ENCODE results near the gene CHN2. TPM values are rescaled to one million over a fixed set of nuclear protein-coding genes. Genes with fewer than 3 reads are reported as not detected.

Gene CHN2
- total RNA-seq, 2 experiments from 2014 or later, result 1.7 to 1.8 TPM

DNA sequence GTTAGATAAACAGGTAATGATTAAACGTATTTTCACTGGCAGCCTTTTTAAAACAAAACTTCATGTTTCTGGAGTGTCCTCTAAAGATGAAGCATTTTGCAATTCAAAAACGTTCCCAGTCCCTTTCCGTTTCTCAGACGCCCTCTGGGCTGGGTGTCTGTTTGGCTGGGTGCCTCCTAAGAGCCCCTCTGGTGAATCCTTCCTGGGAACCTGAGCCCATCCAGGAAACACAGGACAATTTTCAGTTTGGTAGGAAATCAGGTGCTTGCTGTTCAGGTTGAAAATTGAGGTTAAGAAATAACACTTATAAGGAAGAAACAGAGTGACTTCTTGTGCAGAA, 76.7 kb downstream of the CHN2 start:
- intact Hi-C loops (cut with micrococcal nuclease), result no loop called here
- TF ChIP-seq, protein P1, sequence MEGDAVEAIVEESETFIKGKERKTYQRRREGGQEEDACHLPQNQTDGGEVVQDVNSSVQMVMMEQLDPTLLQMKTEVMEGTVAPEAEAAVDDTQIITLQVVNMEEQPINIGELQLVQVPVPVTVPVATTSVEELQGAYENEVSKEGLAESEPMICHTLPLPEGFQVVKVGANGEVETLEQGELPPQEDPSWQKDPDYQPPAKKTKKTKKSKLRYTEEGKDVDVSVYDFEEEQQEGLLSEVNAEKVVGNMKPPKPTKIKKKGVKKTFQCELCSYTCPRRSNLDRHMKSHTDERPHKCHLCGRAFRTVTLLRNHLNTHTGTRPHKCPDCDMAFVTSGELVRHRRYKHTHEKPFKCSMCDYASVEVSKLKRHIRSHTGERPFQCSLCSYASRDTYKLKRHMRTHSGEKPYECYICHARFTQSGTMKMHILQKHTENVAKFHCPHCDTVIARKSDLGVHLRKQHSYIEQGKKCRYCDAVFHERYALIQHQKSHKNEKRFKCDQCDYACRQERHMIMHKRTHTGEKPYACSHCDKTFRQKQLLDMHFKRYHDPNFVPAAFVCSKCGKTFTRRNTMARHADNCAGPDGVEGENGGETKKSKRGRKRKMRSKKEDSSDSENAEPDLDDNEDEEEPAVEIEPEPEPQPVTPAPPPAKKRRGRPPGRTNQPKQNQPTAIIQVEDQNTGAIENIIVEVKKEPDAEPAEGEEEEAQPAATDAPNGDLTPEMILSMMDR (IDR thresholded peaks at IDR 0.05), result no peak
- peaks cover 4% of the 10 kb centered on the region for H3K27me3 Mint-ChIP-seq
- no peak for ATAC-seq
- DNase-seq, result no peak
- H3K9me3 Mint-ChIP-seq, result no peaks in the 10 kb centered on the region
- H3K36me3 Mint-ChIP-seq (ENCODE audit: low read depth), result no peaks in the 10 kb centered on the region
- H3K4me3 Mint-ChIP-seq, result no peak overlapping the region
- CTCF ChIA-PET, result no interaction called here
- POLR2A ChIA-PET, result no interaction called here
- H3K27ac Mint-ChIP-seq, result no peak overlapping the region
- H3K4me1 Mint-ChIP-seq (ENCODE audit: low read depth), result peaks cover 41% of the 10 kb centered on the region

DNA sequence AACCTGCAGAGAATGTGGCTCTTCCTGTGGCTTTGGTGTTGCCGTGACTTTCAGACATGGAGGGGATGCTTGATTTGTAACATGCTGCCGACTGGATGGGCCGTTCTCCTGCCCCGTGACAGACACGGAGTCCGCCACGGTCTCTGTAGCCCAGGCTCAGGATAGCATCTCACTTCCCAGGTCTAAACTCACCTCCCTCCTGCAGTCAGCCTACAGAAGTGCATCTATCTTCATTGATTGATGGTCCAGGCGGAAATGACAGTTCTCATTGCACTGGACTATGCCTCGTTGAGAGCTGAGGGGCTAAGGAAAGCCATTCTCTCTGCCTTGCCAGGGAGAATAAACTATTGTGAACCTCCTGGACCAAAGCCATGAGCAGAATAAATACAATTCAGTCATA, 77.5 kb downstream of the CHN2 start:
- no peak for DNase-seq
- TF ChIP-seq, protein P1 (IDR thresholded peaks at IDR 0.05), result no peak
- Mint-ChIP-seq H3K36me3 (ENCODE audit: low read depth) (no peaks in the 10 kb centered on the region), H3K27ac (no peak overlapping the region), H3K27me3 (peaks cover 4% of the 10 kb centered on the region), H3K4me3 (no peak overlapping the region), H3K4me1 (ENCODE audit: low read depth) (peaks cover 41% of the 10 kb centered on the region), H3K9me3 (no peaks in the 10 kb centered on the region)
- POLR2A ChIA-PET, result no interaction called here
- intact Hi-C loops (cut with micrococcal nuclease), result no loop called here
- CTCF ChIA-PET, result no interaction called here
- ATAC-seq, result no peak

DNA sequence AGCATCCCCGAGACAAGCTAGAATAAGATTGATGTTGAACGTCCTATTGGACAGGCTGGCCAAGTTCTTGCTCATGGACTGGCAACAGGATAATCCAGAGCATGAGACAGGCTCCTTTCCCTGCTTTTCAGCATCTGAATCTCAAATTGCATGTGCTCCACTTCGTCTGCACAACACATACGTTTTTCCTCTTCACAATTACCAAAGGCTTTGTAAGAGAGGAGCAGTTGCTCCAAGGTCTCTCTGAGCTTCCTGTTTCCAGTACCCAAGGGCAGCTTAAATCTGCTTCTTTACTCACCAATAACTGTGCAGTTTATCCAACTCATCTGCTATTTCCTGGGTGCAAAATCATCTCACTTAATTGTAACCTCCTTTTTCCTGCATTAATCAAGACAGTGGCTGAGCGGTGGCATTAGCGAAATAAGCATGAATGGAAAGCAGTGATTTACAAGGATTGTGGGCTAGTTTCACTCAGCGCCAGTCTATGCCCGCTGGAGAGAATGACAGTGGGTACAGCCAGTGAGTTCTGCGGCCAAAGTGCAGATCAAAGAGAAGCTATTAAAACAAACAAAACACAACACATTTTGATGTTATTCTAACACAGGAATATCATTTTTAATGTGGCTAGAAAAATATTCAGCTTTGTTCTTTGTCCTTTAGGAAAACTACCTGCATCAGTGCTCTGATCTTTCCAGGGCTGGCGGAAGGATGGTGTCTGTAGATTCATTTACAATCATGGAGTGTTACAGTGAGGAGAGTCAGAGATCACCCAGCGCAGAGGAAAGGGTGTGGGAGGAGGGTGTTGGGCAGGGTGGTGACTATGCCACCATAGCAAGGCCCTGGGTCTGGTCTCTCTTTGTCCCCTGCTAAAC, 79.8 kb downstream of the CHN2 start:
- intact Hi-C loops (cut with micrococcal nuclease), result no loop called here
- Mint-ChIP-seq H3K27ac (no peak overlapping the region), H3K36me3 (ENCODE audit: low read depth) (no peaks in the 10 kb centered on the region), H3K27me3 (peaks cover 6% of the 10 kb centered on the region), H3K4me1 (ENCODE audit: low read depth) (peaks cover 38% of the 10 kb centered on the region), H3K4me3 (no peak overlapping the region), H3K9me3 (no peaks in the 10 kb centered on the region)
- TF ChIP-seq, protein P1 (IDR thresholded peaks at IDR 0.05), result no peak
- DNase-seq (no peak), ATAC-seq (no peak)
- ChIA-PET POLR2A (interaction anchor here (0.9 kb wide), 1 partner anchor 21 kb away, joined by 3 read pairs; no protein-coding TSS in a partner anchor), CTCF (interaction anchor here (1.0 kb wide), 1 partner anchor 84 kb away, joined by 3 read pairs; no protein-coding TSS in a partner anchor)

DNA sequence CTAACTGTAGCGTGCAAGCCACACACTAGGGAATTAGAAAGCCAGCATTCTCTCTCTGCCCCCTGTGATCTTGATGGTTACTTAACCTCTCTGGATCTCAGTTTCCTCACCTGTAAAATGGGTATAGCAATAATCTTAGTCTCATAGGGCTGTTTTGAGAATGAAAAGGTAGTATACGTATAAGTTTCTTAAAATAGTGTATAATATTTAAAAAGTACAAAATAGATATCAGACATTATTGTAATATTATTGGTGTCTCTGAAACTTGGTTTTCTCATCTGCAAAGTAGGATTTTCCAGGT, 80.4 kb downstream of the CHN2 start:
- ATAC-seq, result no peak
- Mint-ChIP-seq H3K9me3 (no peaks in the 10 kb centered on the region), H3K27me3 (peaks cover 5% of the 10 kb centered on the region), H3K27ac (no peak overlapping the region), H3K4me1 (ENCODE audit: low read depth) (peaks cover 37% of the 10 kb centered on the region), H3K4me3 (no peak overlapping the region), H3K36me3 (ENCODE audit: low read depth) (no peaks in the 10 kb centered on the region)
- CTCF ChIA-PET, result no interaction called here
- intact Hi-C loops (cut with micrococcal nuclease), result no loop called here
- DNase-seq, result no peak
- POLR2A ChIA-PET, result no interaction called here
- TF ChIP-seq, protein P1 (IDR thresholded peaks at IDR 0.05), result no peak

DNA sequence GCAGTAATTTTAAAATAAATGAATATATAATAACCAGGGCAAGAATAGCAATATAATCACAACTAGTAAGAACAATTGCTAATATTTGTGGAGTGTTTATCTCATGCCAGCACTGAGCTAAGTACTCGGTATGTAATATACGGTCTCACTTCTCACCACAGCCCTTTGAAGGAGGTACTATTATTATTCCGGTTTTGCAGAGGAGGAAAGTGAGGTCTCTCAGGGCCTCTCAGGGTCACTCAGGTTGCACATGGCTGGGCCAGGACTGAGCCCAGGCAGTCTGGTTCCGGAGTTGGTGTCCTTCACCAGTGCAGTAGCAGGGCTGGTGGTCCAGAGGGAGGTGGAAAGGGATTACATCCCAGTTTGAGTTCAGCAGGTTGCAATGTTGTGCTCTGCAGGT, 80.9 kb downstream of the CHN2 start:
- TF ChIP-seq, protein P1 (IDR thresholded peaks at IDR 0.05), result no peak
- H3K4me3 Mint-ChIP-seq, result no peak overlapping the region
- CTCF ChIA-PET, result no interaction called here
- peaks cover 3% of the 10 kb centered on the region for H3K27me3 Mint-ChIP-seq
- DNase-seq, result no peak
- H3K27ac Mint-ChIP-seq, result no peak overlapping the region
- no peaks in the 10 kb centered on the region for H3K9me3 Mint-ChIP-seq
- no peak for ATAC-seq
- intact Hi-C loops (cut with micrococcal nuclease), result no loop called here
- peaks cover 35% of the 10 kb centered on the region for H3K4me1 Mint-ChIP-seq (ENCODE audit: low read depth)
- H3K36me3 Mint-ChIP-seq (ENCODE audit: low read depth), result no peaks in the 10 kb centered on the region
- POLR2A ChIA-PET, result no interaction called here

Measured in activated CD8-positive, alpha-beta T cell treated with anti-CD3 and anti-CD28 coated beads for 36 hours (primary cell).